IMR-90 (cell line): Measurements from ENCODE around the gene FOXL3. TPM values are rescaled to one million over a fixed set of nuclear protein-coding genes. Genes with fewer than 3 reads are reported as not detected.

ENCODE experiments used
- ATAC-seq: fragments of 200-7000 bp; cut with Tn5 transposase; 2 replicates; pipeline ENCODE4 v1.9.1; 2020; ENCODE audit warnings: low read depth, mild to moderate bottlenecking, moderate library complexity
- BruUV-seq: library from RNA; stranded (reverse); fragments of 400-500 nt; replicated peaks from 2 replicates; lab custom pipeline; 2021; lab: Mats Ljungman, UMichigan
- CTCF ChIA-PET: fragments of 300-600 bp; formaldehyde crosslinking; extraction: SDS; loops from one replicate; lab custom pipeline; 2021; ENCODE audit warnings: antibody characterized with exemption; lab: Yijun Ruan, JAX
- POLR2A ChIA-PET: fragments of 300-600 bp; sonication (Branson Sonifier 250); formaldehyde crosslinking; loops from one replicate; lab custom pipeline; 2022; ENCODE audit warnings: antibody characterized with exemption; ENCODE audit not compliant: unreplicated experiment; lab: Charles Lee
- DNase-seq: peaks from one replicate; pipeline ENCODE4 v3.0.0; 2013
- H2AFZ ChIP-seq: replicated peaks from 2 replicates; pipeline ENCODE3; 2013; ENCODE audit warnings: low read length, mild to moderate bottlenecking; ENCODE audit not compliant: poor library complexity
- H2AK5ac ChIP-seq: 2 replicates; pipeline ENCODE4 v1.6.1; 2013; ENCODE audit warnings: low read depth, low read length, inconsistent platforms
- H2AK9ac ChIP-seq: replicated peaks from 2 replicates; pipeline ENCODE3; 2013; ENCODE audit warnings: mild to moderate bottlenecking, low read depth, low read length, moderate library complexity; ENCODE audit not compliant: poor library complexity
- H2BK120ac ChIP-seq: 2 replicates; pipeline ENCODE4 v1.6.1; 2013; ENCODE audit warnings: low read depth, low read length, inconsistent platforms
- H2BK15ac ChIP-seq: 3 replicates; pipeline ENCODE4 v1.6.1; 2013; ENCODE audit warnings: low read depth, low read length, inconsistent platforms
- H2BK20ac ChIP-seq: 2 replicates; pipeline ENCODE4 v1.6.1; 2013; ENCODE audit warnings: low read depth, mild to moderate bottlenecking, inconsistent platforms, low read length, moderate library complexity
- H2BK5ac ChIP-seq: 2 replicates; pipeline ENCODE4 v1.6.1; 2013; ENCODE audit warnings: mild to moderate bottlenecking, low read depth, low read length, inconsistent platforms; ENCODE audit not compliant: poor library complexity, severe bottlenecking
- H3K14ac ChIP-seq: replicated peaks from 2 replicates; pipeline ENCODE4 v1.6.1; 2013; ENCODE audit warnings: low read depth, low read length, inconsistent platforms
- H3K18ac ChIP-seq: 2 replicates; pipeline ENCODE4 v1.6.1; 2013; ENCODE audit warnings: low read depth, low read length, control low read depth
- H3K23ac ChIP-seq: 2 replicates; pipeline ENCODE4 v1.6.1; 2013; ENCODE audit warnings: low read depth, low read length, inconsistent platforms
- H3K27ac ChIP-seq: 2 replicates; pipeline ENCODE4 v1.5.1; 2013; ENCODE audit warnings: mild to moderate bottlenecking, control low read depth, low read length; ENCODE audit not compliant: insufficient read depth
- H3K27me3 ChIP-seq: 2 replicates; pipeline ENCODE4 v1.6.1; 2013; ENCODE audit warnings: low read length; ENCODE audit not compliant: control insufficient read depth, insufficient read depth
- H3K36me3 ChIP-seq: 2 replicates; pipeline ENCODE4 v1.6.1; 2013; ENCODE audit warnings: low read length, mixed read lengths; ENCODE audit not compliant: control insufficient read depth, insufficient read depth
- H3K4ac ChIP-seq: 2 replicates; pipeline ENCODE4 v1.6.1; 2013; ENCODE audit warnings: low read depth, low read length, inconsistent platforms
- H3K4me1 ChIP-seq: 2 replicates; pipeline ENCODE4 v1.6.1; 2013; ENCODE audit warnings: low read length, mixed read lengths; ENCODE audit not compliant: control insufficient read depth, insufficient read depth
- H3K4me2 ChIP-seq: 2 replicates; pipeline ENCODE4 v1.6.1; 2013; ENCODE audit warnings: low read depth, mild to moderate bottlenecking, control low read depth, low read length, moderate library complexity
- H3K4me3 ChIP-seq: 2 replicates; pipeline ENCODE4 v1.5.1; 2013; ENCODE audit warnings: low read depth, mild to moderate bottlenecking, control low read depth, low read length, moderate library complexity; ENCODE audit not compliant: insufficient read depth
- H3K56ac ChIP-seq: 2 replicates; pipeline ENCODE4 v1.6.1; 2013; ENCODE audit warnings: low read length, inconsistent platforms; ENCODE audit not compliant: insufficient read depth; ENCODE audit errors: extremely low read depth
- H3K79me1 ChIP-seq, 2 experiments: 2 replicates each; pipeline ENCODE4 v1.6.1; 2013; ENCODE audit warnings: low read length in 2 of 2, inconsistent platforms in 1 of 2, low read depth in 1 of 2
- H3K9ac ChIP-seq: 2 replicates; pipeline ENCODE4 v1.6.1; 2013; ENCODE audit warnings: low read depth, low read length, control low read depth
- H3K9me1 ChIP-seq: 2 replicates; pipeline ENCODE4 v1.6.1; 2013; ENCODE audit warnings: low read length, inconsistent platforms; ENCODE audit not compliant: insufficient read depth
- H3K9me3 ChIP-seq: 2 replicates; pipeline ENCODE4 v1.6.1; 2013; ENCODE audit warnings: low read length; ENCODE audit not compliant: control insufficient read depth, insufficient read depth
- H4K20me1 ChIP-seq: 2 replicates; pipeline ENCODE4 v1.6.1; 2013; ENCODE audit warnings: low read length, inconsistent platforms; ENCODE audit not compliant: insufficient read depth
- H4K5ac ChIP-seq: 2 replicates; pipeline ENCODE4 v1.6.1; 2013; ENCODE audit warnings: mild to moderate bottlenecking, low read depth, low read length, control low read depth
- H4K8ac ChIP-seq, 2 experiments: 2 replicates each; pipeline ENCODE4 v1.6.1; 2013; ENCODE audit warnings: low read depth in 2 of 2, low read length in 2 of 2, control low read depth in 1 of 2, inconsistent platforms in 1 of 2
- H4K91ac ChIP-seq: 2 replicates; pipeline ENCODE4 v1.6.1; 2013; ENCODE audit warnings: low read depth, low read length, inconsistent platforms; ENCODE audit not compliant: insufficient read depth
- CEBPB ChIP-seq: IDR thresholded peaks from 2 replicates; pipeline ENCODE4 v1.6.1; 2012; ENCODE audit warnings: low read depth, low read length, improper control_type of control experiment
- CHD1 ChIP-seq: IDR thresholded peaks from 2 replicates; pipeline ENCODE4 v1.6.1; 2012; ENCODE audit warnings: low read depth, low read length, improper control_type of control experiment
- CTCF ChIP-seq: conservative IDR thresholded peaks from 2 replicates; pipeline ENCODE4 v1.5.1; 2012; ENCODE audit warnings: mild to moderate bottlenecking, low read depth, low read length, improper control_type of control experiment
- FOS ChIP-seq: fragments of 150-350 bp; IDR thresholded peaks from 2 replicates; pipeline ENCODE4 v1.6.1; 2016; ENCODE audit warnings: low read depth, low read length
- MAFK ChIP-seq: IDR thresholded peaks from 2 replicates; pipeline ENCODE4 v1.6.1; 2012; ENCODE audit warnings: low read depth, low read length, improper control_type of control experiment
- MAZ ChIP-seq: IDR thresholded peaks from 2 replicates; pipeline ENCODE4 v1.6.1; 2012; ENCODE audit warnings: low read depth, mild to moderate bottlenecking, low read length, improper control_type of control experiment, moderate library complexity, borderline replicate concordance
- NFE2L2 ChIP-seq: fragments of 150-350 bp; IDR thresholded peaks from 2 replicates; pipeline ENCODE4 v1.6.1; 2016; ENCODE audit warnings: low read depth, mild to moderate bottlenecking, low read length
- RAD21 ChIP-seq: IDR thresholded peaks from 2 replicates; pipeline ENCODE4 v1.6.1; 2012; ENCODE audit warnings: low read length, improper control_type of control experiment
- RFX5 ChIP-seq: IDR thresholded peaks from 2 replicates; pipeline ENCODE4 v1.8.0; 2012; ENCODE audit warnings: low read depth, mild to moderate bottlenecking, low read length, moderate library complexity
- SMC3 ChIP-seq: fragments of 150-350 bp; IDR thresholded peaks from 2 replicates; pipeline ENCODE4 v1.6.1; 2016; ENCODE audit warnings: low read depth, mild to moderate bottlenecking, antibody characterized with exemption, low read length, moderate library complexity
- WGBS, 2 experiments: methylation state at CpG; one replicate each; pipeline versions ENCODE4 v1.1.5 to v1.1.7; 2013; ENCODE audit warnings: missing lambda C conversion rate in 2 of 2; ENCODE audit not compliant: insufficient read length in 1 of 2; ENCODE audit errors: extremely low coverage in 2 of 2; 5-methylcytosine and 5-hydroxymethylcytosine counted together
- dilution Hi-C: fragments of 300-500 bp; cut with HindIII; formaldehyde crosslinking; loops from one replicate; pipeline ENCODE4 v1.14.3; 2018; ENCODE audit warnings: low sequenced_read_pairs; ENCODE audit not compliant: unreplicated experiment
- in situ Hi-C: fragments of 300-500 bp; cut with MboI; formaldehyde crosslinking; loops from 3 replicates; pipeline ENCODE4 v1.14.3; 2019; ENCODE audit warnings: low sequenced_read_pairs, inconsistent platforms, mixed read lengths
- intact Hi-C: fragments of 100-400 bp; cut with micrococcal nuclease; formaldehyde crosslinking; loops from 2 replicates; pipeline ENCODE4 v1.10.0; 2022
- polyA plus RNA-seq, 3 experiments: library from polyadenylated mRNA; depleted of rRNA; stranded (reverse); fragments of >200 nt; gene quantifications; 2 replicates each; pipeline ENCODE4 v1.2.3, GENCODE V29; 2012; ENCODE audit warnings: low replicate concordance in 1 of 3
- total RNA-seq: library from RNA; depleted of rRNA; stranded (reverse); fragments of >200 nt; gene quantifications from 2 replicates; pipeline ENCODE4 v1.2.3, GENCODE V29; 2012
- TF ChIP-seq, protein P1 (sequence below): fragments of 150-350 bp; IDR thresholded peaks from 2 replicates; pipeline ENCODE4 v1.6.1; 2016; ENCODE audit warnings: low read depth, mild to moderate bottlenecking, low read length, moderate library complexity, borderline replicate concordance
- TF ChIP-seq, protein P2 (sequence below): fragments of 150-350 bp; IDR thresholded peaks from 2 replicates; pipeline ENCODE4 v1.6.1; 2017; ENCODE audit warnings: mild to moderate bottlenecking, antibody characterized with exemption, low read length, low read depth

Gene FOXL3
- total and polyA plus RNA-seq, 2 of the 4 experiments (the other 2 are of a cell fraction), result not detected

GRCh38 chr7:302054-302992, 12.4 kb downstream of the FOXL3 start (continued):
- TF ChIP-seq MAFK (no peak), RAD21 (no peak)

- Histone ChIP-seq H2BK5ac (no peak overlapping the region), H3K27ac (no peak overlapping the region), H3K14ac (no peak overlapping the region), H3K23ac (no peak overlapping the region), H3K36me3 (no peaks in the 10 kb centered on the region), H3K4me3 (no peak overlapping the region), H4K91ac (no peak overlapping the region), H4K8ac (no peak overlapping the region), H3K4me2 (no peak overlapping the region), H3K9me3 (peaks cover 4% of the 10 kb centered on the region), H3K56ac (no peak overlapping the region), H3K9me1 (0 out of 2 replicates have a peak, but pooled peaks cover 4% of the 10 kb centered on the region), H2AFZ (no peak overlapping the region), H2BK120ac (no peak overlapping the region), H4K20me1 (peaks cover 3% of the 10 kb centered on the region; the same call in 1 of the 2 replicates), H3K27me3 (peaks cover 19% of the 10 kb centered on the region), H3K9ac (no peak overlapping the region), H2AK5ac (no peak overlapping the region), H4K5ac (no peak overlapping the region), H2AK9ac (no peak overlapping the region), H2BK20ac (no peak overlapping the region), H3K18ac (no peak overlapping the region), H3K4ac (no peak overlapping the region), H3K79me1 (no peaks in the 10 kb centered on the region), H2BK15ac (no peak overlapping the region), H3K4me1 (no peaks in the 10 kb centered on the region)
- POLR2A ChIA-PET, result no interaction called here
- intact Hi-C loops (no loop called here), dilution Hi-C loops (no loop called here), in situ Hi-C loops (no loop called here)
- no TSS peak for BruUV-seq
- WGBS, 2 experiments, result 62% methylated on average over 8 of the region's 11 CpGs; no CpG with 5 or more reads in 1 of the 2 experiments
- DNase-seq, result no peak
- no peak for ATAC-seq
- CTCF ChIA-PET, result no interaction called here
- no peak for TF ChIP-seq RAD21
- TF ChIP-seq FOS, result no peak
- TF ChIP-seq MAZ, result no peak
- TF ChIP-seq CHD1, result no peak
- TF ChIP-seq, protein P1, sequence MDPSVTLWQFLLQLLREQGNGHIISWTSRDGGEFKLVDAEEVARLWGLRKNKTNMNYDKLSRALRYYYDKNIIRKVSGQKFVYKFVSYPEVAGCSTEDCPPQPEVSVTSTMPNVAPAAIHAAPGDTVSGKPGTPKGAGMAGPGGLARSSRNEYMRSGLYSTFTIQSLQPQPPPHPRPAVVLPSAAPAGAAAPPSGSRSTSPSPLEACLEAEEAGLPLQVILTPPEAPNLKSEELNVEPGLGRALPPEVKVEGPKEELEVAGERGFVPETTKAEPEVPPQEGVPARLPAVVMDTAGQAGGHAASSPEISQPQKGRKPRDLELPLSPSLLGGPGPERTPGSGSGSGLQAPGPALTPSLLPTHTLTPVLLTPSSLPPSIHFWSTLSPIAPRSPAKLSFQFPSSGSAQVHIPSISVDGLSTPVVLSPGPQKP, result no peak
- TF ChIP-seq RFX5, result no peak
- TF ChIP-seq, protein P2, sequence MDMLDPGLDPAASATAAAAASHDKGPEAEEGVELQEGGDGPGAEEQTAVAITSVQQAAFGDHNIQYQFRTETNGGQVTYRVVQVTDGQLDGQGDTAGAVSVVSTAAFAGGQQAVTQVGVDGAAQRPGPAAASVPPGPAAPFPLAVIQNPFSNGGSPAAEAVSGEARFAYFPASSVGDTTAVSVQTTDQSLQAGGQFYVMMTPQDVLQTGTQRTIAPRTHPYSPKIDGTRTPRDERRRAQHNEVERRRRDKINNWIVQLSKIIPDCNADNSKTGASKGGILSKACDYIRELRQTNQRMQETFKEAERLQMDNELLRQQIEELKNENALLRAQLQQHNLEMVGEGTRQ, result no peak
- TF ChIP-seq CTCF, result no peak
- TF ChIP-seq MAFK, result no peak
- no peak for TF ChIP-seq SMC3
- TF ChIP-seq CEBPB, result no peak
- TF ChIP-seq NFE2L2, result no peak
Measured at GRCh38 chr7:303425-303824, 13.5 kb downstream of the FOXL3 start.
